Epithelial cell of esophagus (primary cell): ENCODE measurements around the gene MRPS14.

Experiments
- DNase-seq: peaks from one replicate; pipeline ENCODE4 v3.0.0; 2010; ENCODE audit warnings: low read depth
- H3K4me3 ChIP-seq: 2 replicates; pipeline ENCODE4 v1.5.1; 2011; ENCODE audit warnings: mild to moderate bottlenecking, low read length, control low read depth
- TF ChIP-seq, protein P1 (sequence below): IDR thresholded peaks from 2 replicates; pipeline ENCODE4 v1.5.1; 2011; ENCODE audit warnings: low read depth, mild to moderate bottlenecking, low read length, control low read depth, inconsistent platforms; ENCODE audit not compliant: insufficient read depth; ENCODE audit errors: missing control alignments

Gene MRPS14

DNA sequence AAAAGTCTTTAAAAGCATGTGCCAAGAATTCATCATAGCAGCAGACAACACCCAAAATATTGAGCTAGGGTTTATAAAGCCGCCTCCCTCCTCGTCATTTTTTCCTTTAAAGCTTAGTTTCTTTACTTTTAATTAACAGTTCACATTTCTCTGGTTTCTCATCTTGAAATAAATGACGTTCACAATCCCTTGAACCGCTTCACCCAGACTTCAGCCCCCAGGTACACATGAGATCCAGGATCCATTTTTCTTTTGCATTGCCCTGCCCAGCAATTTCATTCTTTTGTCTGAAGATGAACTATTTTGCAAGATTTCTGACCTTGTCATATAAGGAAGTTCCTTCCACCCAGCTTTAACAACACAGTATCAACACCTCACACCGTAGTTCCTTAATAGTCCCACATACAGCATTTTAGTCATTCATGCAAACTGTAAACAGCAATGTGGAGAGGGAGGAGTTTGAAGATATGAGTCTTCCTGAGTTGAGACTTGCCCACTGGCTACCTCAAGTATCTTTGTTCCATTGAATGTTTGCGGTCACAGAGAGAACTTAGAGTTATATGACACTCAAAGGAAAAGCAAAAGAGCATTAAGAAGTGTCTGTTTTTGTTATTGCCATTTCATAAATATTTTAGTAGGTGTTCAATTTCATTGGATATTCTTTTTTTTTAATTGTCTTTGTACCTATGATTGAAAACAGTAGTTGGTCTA is 58.8 kb downstream of the MRPS14 start:
- peak; percentile 96 for DNase-seq

DNA sequence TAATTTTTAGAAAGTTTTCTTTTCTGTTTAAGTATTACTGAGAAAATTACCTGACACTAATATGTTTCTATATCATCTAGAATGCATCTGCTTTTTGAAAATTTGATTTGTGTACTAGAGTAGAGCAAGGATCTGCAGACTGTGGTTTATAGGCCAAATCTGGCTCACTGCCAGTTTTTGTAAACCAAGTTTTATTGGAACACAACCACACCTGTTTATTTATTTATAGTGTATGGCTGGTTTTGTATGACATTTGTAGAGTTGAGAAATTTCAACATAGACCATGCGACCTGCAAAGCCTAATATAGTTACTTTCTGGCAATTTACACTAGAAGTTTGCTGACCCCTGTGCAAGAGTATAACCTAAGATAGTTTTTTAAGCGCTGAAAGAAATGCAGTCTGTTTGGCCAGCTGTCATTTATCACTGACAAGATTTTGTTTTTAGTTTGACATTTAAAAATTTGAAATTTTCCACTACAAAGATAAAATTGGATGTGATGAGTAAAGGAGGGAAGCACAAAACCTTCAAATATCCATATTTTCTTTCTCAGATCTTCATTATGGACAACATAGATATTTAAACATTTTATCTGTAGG is 59.6 kb downstream of the MRPS14 start:
- TF ChIP-seq, protein P1, sequence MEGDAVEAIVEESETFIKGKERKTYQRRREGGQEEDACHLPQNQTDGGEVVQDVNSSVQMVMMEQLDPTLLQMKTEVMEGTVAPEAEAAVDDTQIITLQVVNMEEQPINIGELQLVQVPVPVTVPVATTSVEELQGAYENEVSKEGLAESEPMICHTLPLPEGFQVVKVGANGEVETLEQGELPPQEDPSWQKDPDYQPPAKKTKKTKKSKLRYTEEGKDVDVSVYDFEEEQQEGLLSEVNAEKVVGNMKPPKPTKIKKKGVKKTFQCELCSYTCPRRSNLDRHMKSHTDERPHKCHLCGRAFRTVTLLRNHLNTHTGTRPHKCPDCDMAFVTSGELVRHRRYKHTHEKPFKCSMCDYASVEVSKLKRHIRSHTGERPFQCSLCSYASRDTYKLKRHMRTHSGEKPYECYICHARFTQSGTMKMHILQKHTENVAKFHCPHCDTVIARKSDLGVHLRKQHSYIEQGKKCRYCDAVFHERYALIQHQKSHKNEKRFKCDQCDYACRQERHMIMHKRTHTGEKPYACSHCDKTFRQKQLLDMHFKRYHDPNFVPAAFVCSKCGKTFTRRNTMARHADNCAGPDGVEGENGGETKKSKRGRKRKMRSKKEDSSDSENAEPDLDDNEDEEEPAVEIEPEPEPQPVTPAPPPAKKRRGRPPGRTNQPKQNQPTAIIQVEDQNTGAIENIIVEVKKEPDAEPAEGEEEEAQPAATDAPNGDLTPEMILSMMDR, result no peak
- H3K4me3 ChIP-seq, result no peak overlapping the region
- no peak for DNase-seq

More for the DNA sequence above, 58.8 kb downstream of the MRPS14 start:
- TF ChIP-seq, protein P1, result no peak
- H3K4me3 ChIP-seq, result peak overlapping the region; percentile 38
